ENCODE data around the gene PNPLA6.

DNA sequence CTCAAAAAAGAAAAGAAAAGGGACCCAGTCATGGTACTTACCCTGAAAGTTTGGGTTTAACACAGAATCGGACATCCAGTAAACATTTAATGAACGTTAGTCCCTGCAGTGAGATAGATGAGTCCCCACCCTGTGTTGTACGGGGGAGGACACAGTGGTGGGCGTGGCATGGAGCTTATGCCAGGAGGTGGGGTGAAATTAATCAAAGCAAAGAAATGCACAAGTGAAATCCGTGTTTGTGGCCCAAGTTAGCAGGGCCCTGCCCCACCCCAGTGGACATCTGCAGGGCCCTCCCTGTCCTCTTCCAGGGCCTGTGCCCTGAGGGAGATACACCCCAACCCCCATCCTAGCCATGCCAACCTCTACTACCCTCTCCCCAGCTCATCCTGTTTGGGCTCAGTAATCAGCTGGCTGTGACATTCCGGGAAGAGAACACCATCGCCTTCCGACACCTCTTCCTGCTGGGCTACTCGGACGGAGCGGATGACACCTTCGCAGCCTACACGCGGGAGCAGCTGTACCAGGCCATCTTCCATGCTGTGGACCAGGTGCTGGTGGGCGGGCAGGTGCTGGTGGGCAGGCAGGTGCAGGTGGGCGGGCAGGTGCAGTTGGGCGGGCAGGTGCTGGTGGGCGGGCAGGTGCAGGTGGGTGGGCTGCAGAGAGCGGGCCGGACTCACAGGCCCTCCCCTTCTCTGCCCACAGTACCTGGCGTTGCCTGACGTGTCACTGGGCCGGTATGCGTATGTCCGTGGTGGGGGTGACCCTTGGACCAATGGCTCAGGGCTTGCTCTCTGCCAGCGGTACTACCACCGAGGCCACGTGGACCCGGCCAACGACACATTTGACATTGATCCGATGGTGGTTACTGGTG, 9.2 kb upstream of the PNPLA6 start:
- no peak for TF ChIP-seq CTCF (IDR thresholded peaks at IDR 0.05; ENCODE audit: low read depth, low read length, poor library complexity, severe bottlenecking)
- no peak for TF ChIP-seq EZH2phosphoT487 (IDR thresholded peaks at IDR 0.05; ENCODE audit: borderline replicate concordance, low read length)
